ENCODE measurements around the gene DSC3. TPM values are rescaled to one million over a fixed set of nuclear protein-coding genes. Genes with fewer than 3 reads are reported as not detected.

Gene DSC3
- total RNA-seq, 2 donors from 2014 or later: 13.5 to 32.1 TPM

- no peaks in the 10 kb centered on the region for H3K27me3 ChIP-seq (replicated peaks; ENCODE audit: insufficient read depth)
- H3K4me3 ChIP-seq: no peak overlapping the region
- H3K27ac ChIP-seq: no peak overlapping the region
- no peak for TF ChIP-seq POLR2AphosphoS5 (IDR thresholded peaks at IDR 0.05)
- no peaks in the 10 kb centered on the region for H3K9me3 ChIP-seq
- WGBS: 38% methylated on average over 2 of the region's 2 CpGs
- intact Hi-C loops (cut with DNase I): no loop called here
- no peak for DNase-seq (ENCODE audit: low spot score)
- H3K36me3 ChIP-seq: no peaks in the 10 kb centered on the region
- H3K4me1 ChIP-seq (replicated peaks): no peaks in the 10 kb centered on the region
These were observed 13.8 kb upstream of the DSC3 start for GRCh38 chr18:31056296-31056695.

GRCh38 chr18:31050635-31051034, 8.1 kb upstream of the DSC3 start:
- TF ChIP-seq CTCF (IDR thresholded peaks at IDR 0.05): no peak
- TF ChIP-seq POLR2AphosphoS5 (IDR thresholded peaks at IDR 0.05): no peak
- no peak for TF ChIP-seq POLR2A (IDR thresholded peaks at IDR 0.05)
- Histone ChIP-seq H3K27ac (no peak overlapping the region), H3K27me3 (replicated peaks; ENCODE audit: insufficient read depth) (no peaks in the 10 kb centered on the region), H3K4me3 (no peak overlapping the region), H3K36me3 (no peaks in the 10 kb centered on the region), H3K9me3 (no peaks in the 10 kb centered on the region), H3K4me1 (replicated peaks) (no peaks in the 10 kb centered on the region)
- no peak for DNase-seq (ENCODE audit: low spot score)
- 76% methylated on average over 3 of the region's 3 CpGs for WGBS
- intact Hi-C loops (cut with DNase I): no loop called here

- Histone ChIP-seq H3K36me3 (no peaks in the 10 kb centered on the region), H3K4me1 (replicated peaks) (no peaks in the 10 kb centered on the region), H3K27ac (no peak overlapping the region), H3K27me3 (replicated peaks; ENCODE audit: insufficient read depth) (no peaks in the 10 kb centered on the region), H3K9me3 (no peaks in the 10 kb centered on the region), H3K4me3 (no peak overlapping the region)
- DNase-seq (ENCODE audit: low spot score): no peak
- WGBS: 57% methylated on average over 4 of the region's 4 CpGs
- intact Hi-C loops (cut with DNase I): loop anchor here (10.0 kb wide), 1 partner anchor 56 kb away; the partner anchor contains the start of gene DSC2
- TF ChIP-seq CTCF (IDR thresholded peaks at IDR 0.05) (no peak), POLR2A (IDR thresholded peaks at IDR 0.05) (no peak), POLR2AphosphoS5 (IDR thresholded peaks at IDR 0.05) (no peak)
These were observed 6.6 kb upstream of the DSC3 start for GRCh38 chr18:31049189-31049588.

- TF ChIP-seq CTCF (IDR thresholded peaks at IDR 0.05): no peak
- TF ChIP-seq POLR2A (IDR thresholded peaks at IDR 0.05): no peak
- no peak for TF ChIP-seq POLR2AphosphoS5 (IDR thresholded peaks at IDR 0.05)
- intact Hi-C loops (cut with DNase I): loop anchor here (10.0 kb wide), 1 partner anchor 57 kb away; the partner anchor contains the start of gene DSC2
- 61% methylated on average over 2 of the region's 2 CpGs for WGBS
These were observed 5.7 kb upstream of the DSC3 start for GRCh38 chr18:31048216-31048615.

GRCh38 chr18:31046916-31047315, 4.4 kb upstream of the DSC3 start:
- H3K27me3 ChIP-seq (replicated peaks; ENCODE audit: insufficient read depth): no peaks in the 10 kb centered on the region
- intact Hi-C loops (cut with DNase I): loop anchor here (10.0 kb wide), 1 partner anchor 58 kb away; the partner anchor contains the start of gene DSC2

More at GRCh38 chr18:31048216-31048615, 5.7 kb upstream of the DSC3 start:
- H3K27ac ChIP-seq: no peak overlapping the region
- no peaks in the 10 kb centered on the region for H3K4me1 ChIP-seq (replicated peaks)
- no peak overlapping the region for H3K4me3 ChIP-seq
- no peak for DNase-seq (ENCODE audit: low spot score)
- H3K36me3 ChIP-seq: no peaks in the 10 kb centered on the region
- no peaks in the 10 kb centered on the region for H3K27me3 ChIP-seq (replicated peaks; ENCODE audit: insufficient read depth)
- H3K9me3 ChIP-seq: no peaks in the 10 kb centered on the region

More at GRCh38 chr18:31046916-31047315, 4.4 kb upstream of the DSC3 start:
- no peaks in the 10 kb centered on the region for H3K9me3 ChIP-seq
- no peak overlapping the region for H3K4me3 ChIP-seq
- H3K36me3 ChIP-seq: no peaks in the 10 kb centered on the region
- H3K4me1 ChIP-seq (replicated peaks): no peaks in the 10 kb centered on the region
- no peak for TF ChIP-seq POLR2A (IDR thresholded peaks at IDR 0.05)
- no peak for TF ChIP-seq POLR2AphosphoS5 (IDR thresholded peaks at IDR 0.05)
- TF ChIP-seq CTCF (IDR thresholded peaks at IDR 0.05): no peak
- H3K27ac ChIP-seq: no peak overlapping the region
- no peak for DNase-seq (ENCODE audit: low spot score)
